Measurements from ENCODE around the gene MPRIP.
"Not testable (repeated sequence)": the region's sequence is repeated elsewhere in the genome, so short reads cannot be mapped to it uniquely, and the experiment has no call there.

Gene MPRIP

DNA sequence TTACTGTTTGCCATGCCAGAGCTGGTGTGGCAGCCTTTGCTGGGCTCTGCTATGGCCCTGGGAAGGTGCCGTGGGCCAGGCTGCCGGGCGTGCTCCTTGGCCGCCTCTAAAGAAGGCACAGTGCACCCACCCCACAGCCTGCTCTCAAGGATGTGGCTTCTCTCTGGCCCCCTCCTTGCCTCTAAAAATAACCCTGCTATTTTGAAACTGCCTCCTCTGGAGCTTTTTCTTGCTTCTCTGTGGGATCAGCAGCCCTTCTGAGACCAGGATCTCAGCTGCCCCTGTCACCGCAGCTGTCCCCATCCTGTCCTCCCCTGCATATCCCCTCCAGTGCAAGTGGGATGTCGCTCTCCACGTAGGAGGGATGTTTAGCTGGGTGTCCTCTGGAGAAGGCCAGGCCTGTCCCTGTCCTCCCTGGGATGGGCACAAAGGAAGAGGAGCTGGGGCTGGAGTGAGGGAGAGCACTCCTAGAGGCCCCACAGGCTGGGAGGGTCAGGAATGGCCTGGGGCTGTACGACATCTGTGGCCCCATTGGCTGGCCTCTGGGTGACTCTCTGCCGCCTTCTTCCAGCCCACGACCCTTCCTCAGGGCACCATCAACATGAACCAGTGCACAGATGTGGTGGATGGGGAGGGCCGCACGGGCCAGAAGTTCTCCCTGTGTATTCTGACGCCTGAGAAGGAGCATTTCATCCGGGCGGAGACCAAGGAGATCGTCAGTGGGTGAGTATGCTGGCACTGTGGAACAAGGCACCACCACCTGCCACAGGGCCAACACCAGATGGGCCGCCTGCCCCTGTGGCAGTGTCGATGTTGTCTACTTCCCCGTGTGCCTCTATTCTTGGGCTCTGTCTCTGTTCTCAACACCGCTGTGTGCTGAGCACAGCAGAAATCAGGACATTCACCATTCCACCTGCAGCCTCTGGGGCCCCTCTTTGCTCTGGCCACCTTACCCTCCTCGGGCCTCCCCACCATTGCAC is 84.2 kb downstream of the MPRIP start:
- DNase-seq, result peak in 15 of 42 donors; percentile 28 to 81 (median 59)
- intact Hi-C loops (cut with DNase I), result no loop called here

- intact Hi-C loops (cut with DNase I), result no loop called here
Observed at GRCh38 chr17:17127156-17127555, 84.9 kb downstream of the MPRIP start.

GRCh38 chr17:17127730-17128291 is 85.6 kb downstream of the MPRIP start:
- intact Hi-C loops (cut with DNase I), result no loop called here
- DNase-seq, result no peak

More at GRCh38 chr17:17127156-17127555, 84.9 kb downstream of the MPRIP start:
- DNase-seq, result peak in 1 of 42 donors; percentile 24

DNA sequence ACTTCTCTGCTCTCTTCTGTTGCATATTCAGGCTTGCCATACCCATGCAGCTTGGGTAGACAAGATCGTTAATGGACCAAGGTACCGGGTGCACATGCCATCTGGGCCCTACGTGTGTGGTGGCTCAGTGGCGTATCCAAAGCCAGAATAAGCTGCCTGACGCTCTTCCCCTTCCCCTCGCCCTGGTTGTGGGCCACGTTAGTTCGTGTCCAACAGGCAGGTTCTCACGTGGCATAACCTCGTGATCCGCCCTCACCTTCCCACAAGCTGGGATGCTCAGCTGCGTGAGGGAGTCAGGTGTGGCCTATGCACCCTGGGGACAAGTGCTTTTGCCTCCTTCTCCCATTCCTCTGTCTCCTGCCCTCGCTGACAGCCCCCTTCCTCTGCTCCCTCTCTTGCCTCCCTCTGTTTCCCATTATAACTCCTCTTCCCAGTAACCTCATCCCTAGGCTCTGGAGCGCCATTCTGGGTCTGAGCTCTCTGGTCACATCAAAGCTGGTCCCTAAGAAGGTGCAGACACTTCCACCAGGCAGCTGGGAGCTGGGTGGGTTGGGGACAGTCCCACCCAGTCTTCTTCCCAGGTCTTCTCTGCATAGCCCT is 86.3 kb downstream of the MPRIP start:
- intact Hi-C loops (cut with DNase I), result no loop called here

GRCh38 chr17:17129466-17129865 is 87.2 kb downstream of the MPRIP start:
- intact Hi-C loops (cut with DNase I), result no loop called here
- peak in 1 of 42 donors; percentile 22 for DNase-seq

More for the DNA sequence above, 86.3 kb downstream of the MPRIP start:
- peak in 36 of 42 donors; percentile 37 to 88 (median 69) for DNase-seq

DNA sequence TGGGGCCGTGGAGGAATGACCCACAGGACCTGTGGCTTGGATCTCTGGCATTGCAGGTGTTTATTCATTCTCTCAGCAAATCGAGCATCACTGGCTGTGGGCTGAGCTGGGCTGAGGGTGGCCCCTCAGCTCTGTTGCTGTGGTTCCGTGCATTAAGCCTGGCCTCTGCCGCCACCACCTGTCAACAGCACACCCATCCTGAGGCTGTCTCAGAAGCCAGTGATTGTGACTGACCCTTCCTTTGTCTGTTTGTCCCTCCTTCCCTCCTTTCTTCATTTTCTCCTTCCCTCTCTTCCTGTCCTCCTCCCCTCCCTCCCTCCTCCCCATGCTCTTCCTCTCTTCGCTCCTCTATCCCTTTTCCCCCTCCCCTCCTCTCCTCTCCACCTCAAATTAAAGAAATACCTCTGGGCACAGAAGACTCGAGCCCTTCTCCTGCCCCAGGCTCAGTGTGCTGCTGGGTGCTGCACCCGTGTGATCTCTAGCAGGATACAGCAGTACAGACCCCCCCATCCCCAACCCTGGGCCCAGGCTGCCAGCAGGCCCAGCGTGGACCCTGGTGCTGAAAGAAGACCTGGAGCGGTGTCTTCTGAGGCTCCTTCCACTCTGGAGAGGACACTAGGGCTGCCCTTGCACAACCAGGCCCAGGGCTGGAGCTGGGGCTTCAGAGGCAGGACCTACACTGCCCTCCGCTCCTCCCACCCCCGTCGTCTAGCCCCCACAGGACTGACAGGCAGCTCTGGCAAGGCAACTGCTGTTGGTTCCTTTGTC is 88.0 kb downstream of the MPRIP start:
- DNase-seq, result no peak
- intact Hi-C loops (cut with DNase I), result no loop called here

- intact Hi-C loops (cut with DNase I), result no loop called here
- no peak for DNase-seq
Observed at GRCh38 chr17:17131839-17132238, 89.6 kb downstream of the MPRIP start.

- peak in 22 of 42 donors; percentile 46 to 86 (median 62) for DNase-seq
Observed at GRCh38 chr17:17132746-17133145, 90.5 kb downstream of the MPRIP start.

DNA sequence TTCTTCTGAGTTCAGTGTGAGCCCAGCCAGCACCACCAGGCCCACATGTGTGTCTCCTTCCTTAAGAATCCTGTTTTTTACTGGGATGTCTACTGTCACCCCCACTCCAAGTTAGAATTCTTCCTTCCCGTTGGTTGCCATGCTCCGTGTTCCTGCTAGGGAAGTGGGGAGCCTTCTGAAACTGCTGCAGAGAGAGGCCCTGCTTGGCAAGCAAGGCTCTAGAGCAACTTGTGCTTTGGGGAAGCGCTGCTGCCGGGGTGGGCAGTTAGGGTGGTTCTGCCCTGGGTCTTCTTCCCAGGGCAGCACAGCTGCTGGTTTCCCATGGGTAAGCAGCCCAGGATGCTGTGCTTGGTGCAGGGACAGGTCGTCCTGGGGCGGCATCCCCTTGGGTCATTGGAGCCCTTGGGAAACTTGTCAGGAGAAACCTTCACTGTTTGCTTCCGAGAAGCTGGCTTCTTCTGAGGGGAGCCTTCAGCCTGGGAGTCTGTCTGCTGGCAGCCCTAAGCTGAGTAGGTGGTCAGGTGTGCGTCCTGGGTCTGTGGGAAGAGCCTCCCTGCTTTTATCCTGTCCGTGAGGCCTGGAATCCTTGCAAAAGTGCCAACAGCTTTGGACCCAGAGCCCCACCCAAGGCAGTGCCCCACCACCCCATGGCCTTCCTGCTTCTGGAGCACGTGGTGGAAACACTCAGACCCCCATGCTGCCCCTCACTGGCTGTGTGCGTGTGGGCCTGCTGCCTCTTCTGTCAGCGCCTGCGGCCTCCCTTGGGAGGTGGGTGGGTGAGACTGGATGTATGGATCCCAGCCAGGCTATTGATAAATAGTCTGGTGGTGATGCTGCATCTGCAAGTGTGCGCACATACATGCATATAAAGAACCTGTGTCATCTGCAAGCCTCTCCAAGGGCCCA is 92.0 kb downstream of the MPRIP start:
- intact Hi-C loops (cut with DNase I), result no loop called here
- peak in 1 of 42 donors; percentile 12 for DNase-seq

More at GRCh38 chr17:17132746-17133145, 90.5 kb downstream of the MPRIP start:
- intact Hi-C loops (cut with DNase I), result no loop called here

- DNase-seq, result peak in 2 of 42 donors; percentile 13 to 24
Observed at GRCh38 chr17:17134957-17135333, 92.7 kb downstream of the MPRIP start.

GRCh38 chr17:17136221-17136620 is 94.0 kb downstream of the MPRIP start:
- intact Hi-C loops (cut with DNase I), result not testable (repeated sequence)
- DNase-seq, result peak in 12 of 42 donors; percentile 35 to 69 (median 54)

More at GRCh38 chr17:17134957-17135333, 92.7 kb downstream of the MPRIP start:
- intact Hi-C loops (cut with DNase I), result no loop called here

DNA sequence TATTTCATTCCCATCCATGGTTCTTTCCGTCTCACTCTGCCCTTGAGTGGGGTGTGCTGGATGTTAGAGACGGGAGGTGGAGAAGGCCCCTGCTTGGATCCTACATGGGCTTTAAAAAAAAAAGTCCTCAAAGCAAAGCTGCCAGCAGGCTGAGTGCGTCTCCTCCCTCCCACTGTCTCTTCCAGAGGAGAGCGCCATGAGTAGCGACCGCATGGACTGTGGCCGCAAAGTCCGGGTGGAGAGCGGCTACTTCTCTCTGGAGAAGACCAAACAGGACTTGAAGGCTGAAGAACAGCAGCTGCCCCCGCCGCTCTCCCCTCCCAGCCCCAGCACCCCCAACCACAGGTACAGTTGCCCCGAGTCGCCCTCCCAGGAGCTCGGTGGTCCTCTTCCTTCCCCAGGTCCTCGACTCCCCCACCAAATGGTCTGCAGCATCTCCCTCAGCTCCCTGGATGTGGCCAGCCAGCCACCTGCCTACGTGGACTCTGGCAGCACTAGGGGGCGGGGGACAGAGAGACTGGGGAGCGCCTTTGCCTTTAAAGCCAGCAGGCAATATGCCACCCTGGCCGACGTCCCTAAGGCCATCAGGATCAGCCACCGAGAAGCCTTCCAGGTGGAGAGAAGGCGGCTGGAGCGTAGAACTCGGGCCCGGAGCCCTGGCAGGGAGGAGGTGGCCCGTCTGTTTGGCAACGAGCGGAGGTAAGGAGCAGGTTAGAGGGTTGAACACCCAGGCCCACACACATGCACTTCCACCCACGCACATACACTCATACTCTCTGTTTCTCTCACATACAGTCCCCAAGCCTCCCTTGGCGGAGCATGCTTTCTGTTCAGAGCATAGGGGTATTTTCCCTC is 95.7 kb downstream of the MPRIP start:
- peak in 34 of 42 donors; percentile 40 to 89 (median 65) for DNase-seq
- intact Hi-C loops (cut with DNase I), result no loop called here

DNA sequence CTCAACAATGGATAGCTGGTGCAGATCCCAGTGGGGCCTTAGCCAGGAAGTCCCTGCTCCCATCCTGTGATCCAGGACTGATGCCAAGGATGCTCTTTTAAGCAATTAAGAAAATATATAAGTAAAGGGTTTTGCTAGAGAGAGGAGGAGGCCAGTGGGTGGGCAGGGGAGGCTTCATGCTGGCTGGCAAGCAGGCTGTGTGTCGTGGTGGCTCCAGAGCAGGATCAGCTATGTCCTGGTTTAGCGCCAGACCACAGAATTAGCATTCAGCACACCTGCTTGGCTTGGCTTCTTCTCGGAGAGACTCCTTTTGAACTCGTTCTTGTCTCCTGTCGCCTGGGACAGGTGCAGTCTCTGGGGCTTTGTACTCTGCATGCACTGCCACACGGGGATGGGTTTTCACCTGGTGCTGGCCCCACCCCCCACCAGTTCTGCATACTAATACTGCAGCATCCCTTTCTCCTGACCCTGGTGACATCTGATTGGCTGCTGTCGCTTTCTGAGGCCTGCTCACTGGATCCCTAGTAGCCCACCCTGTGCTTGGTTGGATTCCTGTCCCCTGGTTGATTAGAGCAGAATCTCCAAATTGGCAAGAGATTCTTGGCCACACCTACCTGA is 97.8 kb downstream of the MPRIP start:
- intact Hi-C loops (cut with DNase I), result no loop called here
- DNase-seq, result peak in 1 of 42 donors; percentile 13

DNA sequence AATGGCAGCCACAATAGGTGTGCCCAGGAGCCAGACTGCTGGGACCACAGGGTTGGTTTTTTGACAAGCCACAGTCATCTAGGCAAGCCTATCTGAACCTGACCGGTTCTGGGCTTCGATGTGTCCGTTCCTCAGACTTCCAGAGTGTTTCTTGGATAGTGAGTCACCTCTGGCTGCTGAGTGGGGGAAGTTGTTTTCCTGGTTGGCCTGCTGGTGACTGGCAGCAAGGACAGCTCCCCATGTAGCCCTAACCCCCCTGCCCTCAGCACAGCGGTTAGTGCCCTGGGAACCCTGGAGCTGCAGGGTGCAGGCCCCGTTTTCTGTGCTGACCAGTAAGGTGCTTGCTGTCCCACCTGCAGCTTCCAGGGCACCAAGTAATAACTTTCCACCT is 98.3 kb downstream of the MPRIP start:
- peak in 1 of 42 donors; percentile 12 for DNase-seq
- intact Hi-C loops (cut with DNase I), result no loop called here

GRCh38 chr17:17141279-17141678 is 99.0 kb downstream of the MPRIP start:
- peak in 2 of 42 donors; percentile 14 to 19 for DNase-seq
- intact Hi-C loops (cut with DNase I), result no loop called here

GRCh38 chr17:17141860-17142552 is 99.7 kb downstream of the MPRIP start:
- DNase-seq, result peak; percentile 60 to 91 (median 82)
- intact Hi-C loops (cut with DNase I), result no loop called here
